Activated CD4-positive, alpha-beta T cell treated with anti-CD3 and anti-CD28 coated beads, Interleukin-2, Interleukin-6, amounts not matched to agents 100 ng/mL and 50 ng/mL, durations not matched to agents 16 hours and 8 hours (primary cell): ENCODE results near the gene NPRL2.

Experiments
- DNase-seq: peaks from one replicate; pipeline ENCODE4 v3.0.0-alpha.2; 2020

Gene NPRL2

DNA sequence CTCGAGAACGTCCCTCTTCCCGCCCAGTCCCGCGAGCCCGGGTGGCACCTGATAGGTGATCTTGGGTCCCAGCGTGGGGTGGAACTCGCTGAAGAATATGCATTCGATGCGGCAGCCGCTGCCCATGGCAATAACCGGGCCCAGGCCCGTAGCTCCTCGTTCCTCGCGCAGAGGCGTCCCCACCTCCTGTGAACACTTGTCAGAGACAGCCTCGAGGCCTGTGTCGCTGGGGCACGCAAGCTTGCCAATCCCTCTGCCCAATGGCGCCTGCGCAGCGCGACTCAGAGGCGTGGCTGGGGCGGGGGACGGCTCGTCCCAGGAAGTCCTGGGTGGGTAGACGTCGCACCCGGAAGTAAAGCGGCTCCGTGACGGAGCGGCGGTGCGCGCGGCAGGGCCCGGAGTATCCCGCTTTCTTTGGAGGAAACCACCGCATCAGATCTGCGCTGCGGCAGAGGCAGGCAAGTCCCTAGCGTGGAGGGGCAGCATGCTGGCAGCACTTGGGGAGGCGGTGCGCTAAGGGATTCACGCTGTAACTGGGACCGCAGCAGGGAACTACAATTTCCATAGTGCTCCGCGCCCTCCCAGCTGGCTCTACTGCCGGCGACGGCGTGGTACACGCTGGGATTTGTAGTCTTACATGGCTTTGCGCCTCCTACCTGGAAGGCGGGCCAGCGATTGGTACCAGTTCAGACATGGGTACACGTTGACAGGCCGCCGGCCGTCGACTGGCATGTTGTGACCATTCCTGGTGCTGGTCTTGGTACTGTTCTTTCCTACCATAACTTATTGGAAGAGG, at the start of gene NPRL2, which contains the start of gene CYB561D2:
NPRL2 (minus strand) TSS at position 249 of the 796 bp plus-strand sequence; CDS start at position 126, 123 bp downstream.
CYB561D2 (plus strand) TSS at position 336 of the 796 bp plus-strand sequence. CDS start 572 bp downstream, outside the sequence.
- peak; percentile 99 for DNase-seq

DNA sequence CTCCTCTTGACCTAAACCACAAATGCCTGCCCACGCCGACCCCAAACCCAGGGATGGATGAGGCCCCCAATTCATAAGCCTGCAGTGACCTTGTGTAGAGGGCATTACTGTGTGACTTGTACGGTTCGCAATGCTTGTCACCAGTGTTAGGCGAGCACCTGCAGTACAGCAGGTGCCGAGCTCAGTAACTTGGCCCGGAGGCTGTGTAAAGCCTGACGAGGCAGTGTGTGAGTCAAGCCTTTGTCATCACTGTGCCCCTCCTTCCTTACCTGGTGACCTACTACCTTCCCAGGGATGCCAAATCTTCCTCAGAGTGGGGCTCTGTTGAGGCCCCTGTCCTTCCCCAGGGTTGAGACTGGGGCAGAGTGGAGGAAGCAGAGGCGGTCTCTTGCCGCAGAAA, 45.9 kb upstream of the NPRL2 start:
- DNase-seq, result no peak

DNA sequence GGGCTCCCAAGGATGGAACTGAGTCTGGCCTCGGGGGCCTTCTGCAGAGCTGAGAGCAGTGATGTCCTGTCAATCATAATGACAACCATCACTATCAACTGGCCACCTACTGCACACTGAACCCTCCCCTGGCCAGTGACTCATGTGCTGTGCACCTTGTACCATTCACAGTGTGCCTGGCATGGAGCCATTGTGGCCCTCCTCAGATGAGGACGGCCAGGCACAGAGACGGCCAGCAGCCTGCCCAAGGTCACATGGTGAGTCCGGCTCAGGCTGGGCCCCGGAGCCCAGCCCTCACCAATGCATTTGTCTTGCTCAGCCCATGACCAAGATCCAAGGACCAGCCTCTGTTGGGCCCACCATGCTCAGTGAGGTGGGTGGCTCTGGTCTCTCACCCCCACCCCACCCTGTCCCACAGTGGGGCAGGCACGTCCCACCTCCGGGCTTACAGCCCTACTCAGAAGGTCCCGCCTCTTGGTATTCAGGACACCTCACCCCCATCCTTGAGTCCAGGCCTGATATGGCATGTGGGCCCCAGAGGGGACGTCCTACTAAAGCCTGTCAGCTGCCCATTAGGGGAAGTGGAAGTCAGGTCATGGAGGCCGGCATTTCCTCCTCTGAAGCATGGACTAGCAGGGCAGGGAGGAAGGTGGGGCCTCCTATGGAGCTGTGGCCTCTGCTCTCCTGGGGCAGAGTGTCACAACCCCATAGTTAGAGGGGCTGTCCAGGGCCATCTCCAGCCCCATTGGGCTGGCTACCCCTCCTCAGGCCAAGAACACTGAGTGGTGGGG, 44.7 kb upstream of the NPRL2 start:
- no peak for DNase-seq

DNA sequence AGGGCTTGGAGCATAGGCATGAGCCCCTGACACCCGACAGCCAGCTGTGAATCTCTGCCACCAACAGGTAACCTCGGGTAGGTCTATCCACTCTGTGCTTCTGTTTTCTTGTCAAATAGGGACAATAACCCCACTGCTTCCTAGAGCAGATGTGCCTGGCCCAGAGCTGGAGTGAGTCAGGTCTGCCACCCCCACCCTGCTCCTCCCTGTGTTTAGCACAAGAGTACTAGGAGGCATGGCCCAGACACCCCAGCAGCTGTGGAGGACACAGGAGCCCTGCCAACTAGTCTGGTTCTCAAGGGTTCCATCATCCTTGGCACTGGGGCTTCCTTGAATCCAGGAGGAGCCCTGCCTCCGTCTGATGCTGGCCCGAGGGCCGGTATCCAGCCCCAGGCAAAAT, 42.5 kb upstream of the NPRL2 start:
- DNase-seq, result no peak

DNA sequence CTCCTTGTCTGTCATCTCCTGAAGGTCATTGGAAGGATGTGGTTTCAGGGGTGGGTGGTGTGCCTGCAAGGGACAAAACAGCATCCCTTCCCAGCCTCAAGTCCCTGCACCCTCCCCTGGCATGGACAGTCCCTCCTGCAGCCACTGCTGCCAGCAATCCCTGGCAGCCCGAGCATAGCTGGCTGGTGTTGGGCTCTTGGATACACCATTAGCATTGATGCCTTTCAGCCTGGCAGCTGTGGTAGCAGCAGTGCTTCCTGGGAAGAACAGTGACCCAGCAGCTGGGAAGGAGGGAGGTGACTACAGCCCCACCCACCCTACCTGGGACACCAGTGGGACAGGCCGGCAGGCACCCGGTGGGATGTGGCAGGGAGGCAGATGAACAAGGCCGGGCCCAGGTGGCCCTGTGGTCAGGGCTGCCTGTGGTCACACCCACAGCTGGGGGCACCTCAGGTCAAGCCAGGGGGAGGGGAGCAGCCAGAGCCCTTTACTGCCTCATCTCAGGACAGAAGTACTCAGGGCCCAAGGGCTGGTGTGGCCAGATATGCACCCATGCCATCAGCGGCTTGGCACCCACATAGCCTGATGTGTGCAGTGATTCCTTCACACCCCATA, 41.6 kb upstream of the NPRL2 start:
- DNase-seq, result no peak

DNA sequence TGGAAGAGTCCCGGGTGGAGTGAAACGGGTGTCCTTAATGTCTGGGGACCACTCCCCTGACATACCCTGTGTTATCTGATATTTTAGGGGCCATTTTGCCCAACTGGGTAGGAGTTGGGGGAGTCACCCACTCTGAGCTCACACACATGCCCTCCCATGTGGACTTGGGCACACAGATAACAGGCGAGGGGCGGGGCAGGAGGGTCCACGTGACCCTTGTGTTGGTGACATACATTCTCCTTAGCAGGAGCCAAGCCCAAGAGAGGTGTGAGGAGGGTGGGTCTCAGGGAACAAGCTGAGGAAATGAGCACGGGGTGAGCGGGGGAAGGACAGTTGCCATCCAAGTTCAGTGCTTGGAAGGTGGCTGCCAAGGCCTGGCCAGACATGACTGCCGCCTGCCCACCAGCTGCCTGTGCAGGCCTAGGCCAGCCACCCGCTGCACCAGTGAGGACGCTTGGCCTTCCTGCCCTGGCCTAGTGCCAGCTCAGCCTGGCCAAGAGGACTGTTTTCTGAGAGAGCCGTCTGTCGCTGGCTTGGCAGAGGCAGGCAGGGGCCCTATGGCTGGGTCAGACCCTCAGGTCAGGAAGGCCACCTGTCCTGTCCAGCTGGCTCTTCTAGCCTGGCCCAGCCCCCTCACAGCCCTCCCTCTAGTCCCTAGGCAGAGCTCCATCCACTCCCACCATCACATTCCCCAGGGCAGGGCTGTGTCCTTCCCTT, 40.1 kb upstream of the NPRL2 start:
- no peak for DNase-seq

DNA sequence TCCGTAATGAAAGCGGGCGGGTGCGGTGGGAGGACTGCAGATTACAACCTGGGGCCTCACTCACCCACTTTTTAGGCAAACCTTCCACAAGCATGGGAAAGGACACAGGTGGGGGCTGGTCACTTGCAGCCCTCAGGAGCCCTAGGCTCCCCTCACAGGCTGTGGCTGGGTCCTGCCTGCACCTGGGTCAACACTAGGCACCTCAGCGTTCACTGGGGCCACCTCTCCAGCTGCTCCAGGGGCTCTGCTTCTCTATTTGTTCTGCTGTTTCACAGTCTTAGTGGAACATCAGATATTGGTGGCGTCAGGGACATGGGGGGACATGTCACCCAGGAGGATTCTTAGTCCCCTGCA, 38.8 kb upstream of the NPRL2 start:
- DNase-seq, result no peak

- DNase-seq, result no peak
These were observed 38.3 kb upstream of the NPRL2 start for GRCh38 chr3:50388720-50389413.

DNA sequence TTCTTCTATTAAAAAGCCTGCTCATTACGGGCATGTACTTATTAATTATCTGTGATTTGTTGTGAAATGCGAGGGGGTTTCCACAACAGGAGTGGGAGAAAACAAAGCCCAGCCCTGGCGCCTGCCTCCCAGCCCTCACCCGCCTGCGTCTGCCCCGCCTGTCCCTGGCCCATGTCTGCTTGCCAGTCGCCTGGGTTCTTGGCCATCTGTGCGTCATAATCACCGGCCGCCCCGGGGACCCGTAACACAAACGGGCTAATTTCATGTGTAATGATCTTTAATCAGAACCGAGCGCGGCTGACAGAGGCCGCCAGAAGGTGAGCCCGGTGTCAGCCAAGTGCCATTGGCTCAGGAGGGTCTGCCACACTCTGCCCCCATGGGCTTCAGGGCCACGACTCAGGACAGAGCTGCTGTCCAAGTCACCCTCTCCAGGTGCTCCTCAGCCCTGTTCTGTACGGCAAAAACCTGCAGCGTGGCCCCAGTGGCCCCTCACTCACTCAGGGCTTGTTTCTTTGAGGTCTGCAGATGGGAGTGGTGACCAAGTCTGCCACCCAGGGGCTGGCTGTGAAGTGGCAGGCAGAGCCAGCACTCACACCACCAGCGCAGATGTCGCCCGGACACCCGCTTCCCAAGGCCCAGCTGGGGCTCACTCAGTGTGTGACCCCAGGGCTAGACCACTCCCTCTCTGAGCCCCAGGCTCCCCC, 37.6 kb upstream of the NPRL2 start:
- no peak for DNase-seq

DNA sequence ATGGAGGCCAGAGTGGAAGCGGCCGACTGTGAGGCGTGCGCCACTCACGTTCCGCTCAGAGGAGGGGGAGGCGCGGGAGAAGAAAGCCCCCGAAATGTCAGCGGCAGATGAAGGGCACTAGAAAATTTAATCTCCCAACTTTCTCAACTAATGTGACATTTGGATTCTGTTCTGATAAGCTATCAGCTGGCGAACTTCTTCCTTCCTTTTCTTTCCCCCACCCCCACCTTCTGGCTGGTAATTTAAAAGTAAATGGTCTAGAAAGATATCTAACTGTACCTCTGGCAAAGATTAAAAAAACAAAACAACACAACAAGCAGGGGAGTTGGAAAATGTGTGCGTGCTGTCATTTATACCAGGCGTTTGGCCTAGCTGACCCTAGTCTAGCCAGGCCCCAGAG, 35.2 kb upstream of the NPRL2 start:
- no peak for DNase-seq

GRCh38 chr3:50383750-50384149, 33.2 kb upstream of the NPRL2 start:
- DNase-seq, result no peak

- DNase-seq, result no peak
These were observed 32.1 kb upstream of the NPRL2 start for GRCh38 chr3:50382722-50383121.

GRCh38 chr3:50381383-50381782, 30.8 kb upstream of the NPRL2 start:
- no peak for DNase-seq

DNA sequence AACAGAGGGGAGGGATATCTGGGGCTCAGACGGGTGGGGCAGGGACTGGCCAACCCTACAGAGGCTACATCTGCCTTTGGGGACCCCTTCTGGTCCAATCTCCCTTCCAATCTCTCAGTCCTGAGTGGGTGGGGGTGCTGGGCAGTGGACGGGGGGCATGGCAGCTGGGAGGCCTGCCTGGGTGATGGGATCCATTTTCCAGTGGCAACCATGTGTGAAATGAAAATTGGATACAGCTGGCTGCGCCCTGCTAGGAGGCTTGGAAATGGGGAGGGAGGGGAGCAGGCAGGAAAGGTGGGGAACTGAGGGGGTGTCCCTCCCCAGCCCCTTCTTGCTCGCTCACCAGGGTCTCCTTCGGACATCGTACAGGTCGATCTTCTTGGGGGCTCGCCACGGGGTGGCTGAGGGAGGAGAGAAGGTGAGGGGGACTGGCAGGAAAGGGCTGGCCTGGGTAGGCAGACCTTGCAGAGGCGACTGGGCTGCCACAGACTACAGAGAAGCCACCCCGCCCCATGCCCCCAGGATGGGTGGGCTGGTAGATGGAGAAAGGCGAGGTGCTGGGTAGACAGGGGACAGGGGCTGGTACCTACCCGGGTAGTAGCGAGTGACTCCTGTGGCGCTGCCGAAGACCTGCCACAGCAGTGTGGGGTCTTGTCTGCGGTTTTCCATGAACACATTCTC, 30.0 kb upstream of the NPRL2 start:
- no peak for DNase-seq

- DNase-seq, result no peak
These were observed 28.2 kb upstream of the NPRL2 start for GRCh38 chr3:50378757-50379156.

- DNase-seq, result no peak
These were observed 27.4 kb upstream of the NPRL2 start for GRCh38 chr3:50378024-50378423.

- no peak for DNase-seq
These were observed 24.8 kb upstream of the NPRL2 start for GRCh38 chr3:50375258-50375931.

- DNase-seq, result no peak
These were observed 24.0 kb upstream of the NPRL2 start for GRCh38 chr3:50374363-50375257.
